ENCODE results near the gene USHBP1. TPM values are rescaled to one million over a fixed set of nuclear protein-coding genes. Genes with fewer than 3 reads are reported as not detected.
"Not testable (repeated sequence)": the region's sequence is repeated elsewhere in the genome, so short reads cannot be mapped to it uniquely, and the experiment has no call there.

The USHBP1 gene
- total RNA-seq, 1 donor from 2014 or later: 0.23 TPM

DNA sequence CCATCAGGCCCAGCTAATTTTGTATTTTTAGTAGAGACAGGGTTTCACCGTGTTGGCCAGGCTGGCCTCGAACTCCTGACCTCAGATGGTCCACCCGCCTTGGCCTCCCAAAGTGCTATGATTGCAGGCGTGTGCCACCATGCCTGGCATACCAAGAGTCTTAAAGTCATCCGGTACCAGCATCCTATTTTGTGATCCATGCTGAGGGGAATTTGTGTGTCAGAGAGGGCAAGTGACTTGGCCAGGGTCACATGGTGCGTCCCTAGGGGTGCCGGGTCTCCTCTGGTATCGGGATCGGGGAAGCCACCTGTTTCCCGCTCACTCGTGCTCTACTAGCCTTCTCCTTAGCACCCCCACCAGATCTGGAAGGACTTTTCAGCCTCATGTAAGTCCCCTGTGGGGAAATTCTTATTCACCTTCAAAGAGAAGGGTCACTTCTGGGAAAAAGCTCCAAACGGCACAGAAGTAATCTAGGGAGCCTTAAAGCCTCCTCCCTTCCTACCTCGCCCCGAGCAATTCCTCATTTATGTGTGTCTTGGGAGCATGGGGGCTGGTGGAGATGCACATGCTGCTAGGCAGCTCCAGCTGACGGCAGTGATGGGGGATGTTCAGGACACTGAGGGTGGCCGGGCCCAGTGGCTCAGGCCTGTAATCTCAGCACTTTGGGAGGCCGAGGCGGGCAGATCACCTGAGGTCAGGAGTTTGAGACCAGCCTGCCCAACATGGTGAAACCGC, 11.1 kb upstream of the USHBP1 start:
- Mint-ChIP-seq H3K4me3 (peak overlapping the region; percentile 35), H3K4me1 (no peaks in the 10 kb centered on the region), H3K27ac (ENCODE audit: unreplicated experiment) (no peak overlapping the region), H3K36me3 (ENCODE audit: low read depth) (peaks cover 9% of the 10 kb centered on the region), H3K9me3 (no peaks in the 10 kb centered on the region), H3K27me3 (ENCODE audit: low read depth) (no peaks in the 10 kb centered on the region)
- TF ChIP-seq, protein P1, sequence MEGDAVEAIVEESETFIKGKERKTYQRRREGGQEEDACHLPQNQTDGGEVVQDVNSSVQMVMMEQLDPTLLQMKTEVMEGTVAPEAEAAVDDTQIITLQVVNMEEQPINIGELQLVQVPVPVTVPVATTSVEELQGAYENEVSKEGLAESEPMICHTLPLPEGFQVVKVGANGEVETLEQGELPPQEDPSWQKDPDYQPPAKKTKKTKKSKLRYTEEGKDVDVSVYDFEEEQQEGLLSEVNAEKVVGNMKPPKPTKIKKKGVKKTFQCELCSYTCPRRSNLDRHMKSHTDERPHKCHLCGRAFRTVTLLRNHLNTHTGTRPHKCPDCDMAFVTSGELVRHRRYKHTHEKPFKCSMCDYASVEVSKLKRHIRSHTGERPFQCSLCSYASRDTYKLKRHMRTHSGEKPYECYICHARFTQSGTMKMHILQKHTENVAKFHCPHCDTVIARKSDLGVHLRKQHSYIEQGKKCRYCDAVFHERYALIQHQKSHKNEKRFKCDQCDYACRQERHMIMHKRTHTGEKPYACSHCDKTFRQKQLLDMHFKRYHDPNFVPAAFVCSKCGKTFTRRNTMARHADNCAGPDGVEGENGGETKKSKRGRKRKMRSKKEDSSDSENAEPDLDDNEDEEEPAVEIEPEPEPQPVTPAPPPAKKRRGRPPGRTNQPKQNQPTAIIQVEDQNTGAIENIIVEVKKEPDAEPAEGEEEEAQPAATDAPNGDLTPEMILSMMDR (conservative IDR thresholded peaks at IDR 0.05): no peak
- no peak for DNase-seq (ENCODE audit: low read depth, low spot score)

- DNase-seq (ENCODE audit: low read depth, low spot score); H3K9me3 Mint-ChIP-seq; H3K4me1 Mint-ChIP-seq; H3K4me3 Mint-ChIP-seq; H3K27me3 Mint-ChIP-seq (ENCODE audit: low read depth); H3K27ac Mint-ChIP-seq (ENCODE audit: unreplicated experiment): not testable (repeated sequence)
- H3K36me3 Mint-ChIP-seq (ENCODE audit: low read depth): peaks cover 11% of the 10 kb centered on the region
Measured at GRCh38 chr19:17274892-17275291, 10.3 kb upstream of the USHBP1 start.

DNA sequence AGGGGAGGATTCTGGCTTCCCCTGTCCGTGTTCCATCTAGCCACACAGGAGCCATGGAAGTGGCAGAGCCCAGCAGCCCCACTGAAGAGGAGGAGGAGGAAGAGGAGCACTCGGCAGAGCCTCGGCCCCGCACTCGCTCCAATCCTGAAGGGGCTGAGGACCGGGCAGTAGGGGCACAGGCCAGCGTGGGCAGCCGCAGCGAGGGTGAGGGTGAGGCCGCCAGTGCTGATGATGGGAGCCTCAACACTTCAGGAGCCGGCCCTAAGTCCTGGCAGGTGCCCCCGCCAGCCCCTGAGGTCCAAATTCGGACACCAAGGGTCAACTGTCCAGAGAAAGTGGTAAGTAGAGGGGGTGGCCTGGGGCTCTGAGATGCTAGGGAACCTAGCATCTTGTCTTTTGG, 4.2 kb upstream of the USHBP1 start:
- peaks cover 2% of the 10 kb centered on the region for H3K27me3 Mint-ChIP-seq (ENCODE audit: low read depth)
- no peak overlapping the region for H3K27ac Mint-ChIP-seq (ENCODE audit: unreplicated experiment)
- H3K36me3 Mint-ChIP-seq (ENCODE audit: low read depth): peaks cover 3% of the 10 kb centered on the region
- peak overlapping the region; percentile 78 for H3K4me3 Mint-ChIP-seq
- peaks cover 5% of the 10 kb centered on the region for H3K9me3 Mint-ChIP-seq
- no peak for DNase-seq (ENCODE audit: low read depth, low spot score)
- H3K4me1 Mint-ChIP-seq: peaks cover 14% of the 10 kb centered on the region
- TF ChIP-seq, protein P1 (conservative IDR thresholded peaks at IDR 0.05): no peak

DNA sequence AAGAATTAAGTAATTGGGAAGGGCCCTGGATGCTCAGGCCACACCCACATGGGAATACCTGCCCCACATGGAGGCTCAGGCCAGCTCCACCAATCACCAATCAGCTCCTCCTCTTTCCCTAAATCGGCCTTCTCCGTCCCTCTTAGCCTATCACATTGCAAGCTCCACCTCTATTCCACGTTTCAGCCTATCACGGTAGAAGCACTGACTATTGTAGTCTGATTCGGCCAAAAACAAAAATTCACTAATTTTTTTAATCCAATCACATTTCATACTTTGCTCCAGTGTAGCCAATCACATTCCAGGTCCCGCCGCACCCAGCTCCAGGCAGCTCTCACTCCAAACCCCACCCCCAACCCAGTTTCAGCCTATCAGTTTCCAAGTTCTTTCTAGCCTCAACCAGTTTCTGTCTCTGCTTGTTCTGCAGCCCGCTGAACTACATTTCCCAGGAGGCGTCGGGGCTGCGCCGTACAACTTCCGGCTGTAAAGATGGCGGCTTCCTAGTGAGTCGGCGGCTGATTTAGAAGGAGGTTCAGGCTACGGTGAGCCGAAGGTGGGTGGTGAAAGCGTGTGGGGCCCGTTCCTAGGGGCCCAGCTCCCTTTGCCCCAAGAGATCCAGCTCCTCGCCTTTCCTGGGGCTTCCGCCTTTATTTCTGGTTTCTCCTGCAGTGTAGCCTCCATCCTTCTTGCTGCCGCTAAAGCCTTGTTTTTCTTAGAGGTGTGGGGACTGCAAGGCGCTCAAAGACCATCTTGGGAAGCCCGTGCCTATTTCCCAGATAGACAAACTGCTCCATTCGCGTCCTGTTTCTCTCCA, 2.6 kb upstream of the USHBP1 start, which contains the start of gene BABAM1:
Gene BABAM1 (plus strand): TSS at position 469 of the 814 bp plus-strand sequence. CDS start 1,364 bp downstream, outside the sequence.
- TF ChIP-seq, protein P1 (conservative IDR thresholded peaks at IDR 0.05): no peak
- peak; percentile 84 for DNase-seq (ENCODE audit: low read depth, low spot score)
- Mint-ChIP-seq H3K36me3 (ENCODE audit: low read depth) (peaks cover 3% of the 10 kb centered on the region), H3K27ac (ENCODE audit: unreplicated experiment) (peak within 1 kb of the TSS; percentile 10), H3K9me3 (peaks cover 5% of the 10 kb centered on the region), H3K4me3 (peak within 1 kb of the TSS; percentile 90), H3K27me3 (ENCODE audit: low read depth) (peaks cover 2% of the 10 kb centered on the region), H3K4me1 (peaks cover 14% of the 10 kb centered on the region)

- peaks cover 2% of the 10 kb centered on the region for H3K27me3 Mint-ChIP-seq (ENCODE audit: low read depth)
- peaks cover 14% of the 10 kb centered on the region for H3K4me1 Mint-ChIP-seq
- H3K27ac Mint-ChIP-seq (ENCODE audit: unreplicated experiment): no peak overlapping the region
- H3K4me3 Mint-ChIP-seq: peak overlapping the region; percentile 90
- peaks cover 3% of the 10 kb centered on the region for H3K36me3 Mint-ChIP-seq (ENCODE audit: low read depth)
- DNase-seq (ENCODE audit: low read depth, low spot score): no peak
- TF ChIP-seq, protein P1 (conservative IDR thresholded peaks at IDR 0.05): no peak
- peaks cover 5% of the 10 kb centered on the region for H3K9me3 Mint-ChIP-seq
Measured at GRCh38 chr19:17266589-17266974, 2.0 kb upstream of the USHBP1 start.

Data from neural crest cell (in vitro differentiated cells).